GF-D8 (cell line): ENCODE results near the gene LDHA.

Experiments
- DNase-seq: peaks from one replicate; lab custom pipeline; 2025; lab: John Stamatoyannopoulos, UW

Gene LDHA

DNA sequence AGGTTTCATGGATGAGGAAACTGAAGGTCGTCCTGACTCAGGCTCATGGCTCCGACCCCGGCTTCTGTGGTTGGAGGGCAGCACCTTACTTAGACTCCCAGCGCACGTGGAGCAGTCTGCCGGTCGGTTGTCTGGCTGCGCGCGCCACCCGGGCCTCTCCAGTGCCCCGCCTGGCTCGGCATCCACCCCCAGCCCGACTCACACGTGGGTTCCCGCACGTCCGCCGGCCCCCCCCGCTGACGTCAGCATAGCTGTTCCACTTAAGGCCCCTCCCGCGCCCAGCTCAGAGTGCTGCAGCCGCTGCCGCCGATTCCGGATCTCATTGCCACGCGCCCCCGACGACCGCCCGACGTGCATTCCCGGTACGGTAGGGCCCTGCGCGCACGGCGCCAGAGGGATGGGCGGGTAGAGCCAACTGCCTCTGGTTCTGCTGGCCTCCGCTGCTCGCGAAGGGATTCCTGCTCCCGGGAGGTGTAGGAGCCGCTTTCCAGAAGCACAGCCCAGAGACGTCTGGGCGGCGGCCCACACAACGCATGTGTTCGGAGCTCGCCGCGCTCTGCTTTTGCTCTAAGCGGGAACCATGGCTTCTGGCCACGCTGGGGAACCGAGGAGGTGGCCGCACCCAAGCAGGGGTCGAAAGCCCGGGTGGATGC is at the start of gene LDHA:
Gene LDHA (plus strand): TSS at position 289 of the 653 bp plus-strand sequence. CDS start 2,280 bp downstream, outside the sequence.
- DNase-seq = peak; percentile 70

DNA sequence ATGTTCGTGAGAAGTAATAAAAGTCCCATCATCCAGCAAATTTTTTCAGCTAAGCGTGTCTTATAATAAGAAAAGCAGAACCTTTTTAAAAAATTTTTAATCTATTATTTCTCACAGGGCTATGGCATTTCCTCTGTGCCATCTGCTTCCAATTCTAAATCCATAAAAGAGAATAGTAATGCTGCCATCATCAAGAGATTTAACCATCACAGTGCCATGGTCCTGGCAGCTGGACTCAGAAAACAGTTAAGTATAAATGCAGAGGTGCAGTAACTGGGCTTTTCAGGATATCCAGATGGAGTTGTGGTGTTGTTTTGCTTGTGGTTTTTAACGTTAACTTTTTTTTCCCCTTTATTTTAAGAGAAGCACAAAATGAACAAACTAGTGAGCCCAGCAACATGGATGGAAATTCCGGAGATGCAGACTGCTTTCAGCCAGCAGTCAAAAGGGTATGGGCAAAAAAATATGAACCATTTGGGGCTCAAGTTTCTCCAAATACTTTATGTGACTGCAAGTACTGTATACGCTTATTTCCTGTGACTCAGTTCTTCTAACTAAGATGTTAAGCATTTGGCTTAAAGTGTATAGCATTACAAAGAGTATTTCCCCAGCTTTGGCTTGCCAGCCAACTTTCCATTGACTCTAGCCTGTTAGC is 46.8 kb upstream of the LDHA start:
- DNase-seq = no peak

DNA sequence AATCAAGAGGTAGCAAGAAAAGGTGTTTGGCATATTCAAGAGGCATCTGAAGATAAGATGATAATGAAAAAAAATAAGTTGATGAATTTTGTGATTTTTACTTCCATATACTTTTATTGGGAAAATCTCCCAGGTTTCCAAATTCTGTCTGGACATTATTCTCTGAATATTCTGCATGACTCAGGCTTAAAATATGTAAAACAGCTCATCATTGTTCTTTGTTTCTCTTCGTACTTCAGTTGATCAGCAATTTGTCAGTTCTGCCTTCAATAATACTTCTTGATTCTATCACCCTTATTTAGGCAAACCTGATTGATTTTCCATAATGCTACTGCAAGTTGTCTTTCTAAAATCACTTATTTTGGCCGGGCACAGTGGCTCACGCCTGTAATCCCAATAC is 41.8 kb upstream of the LDHA start:
- DNase-seq = no peak

DNA sequence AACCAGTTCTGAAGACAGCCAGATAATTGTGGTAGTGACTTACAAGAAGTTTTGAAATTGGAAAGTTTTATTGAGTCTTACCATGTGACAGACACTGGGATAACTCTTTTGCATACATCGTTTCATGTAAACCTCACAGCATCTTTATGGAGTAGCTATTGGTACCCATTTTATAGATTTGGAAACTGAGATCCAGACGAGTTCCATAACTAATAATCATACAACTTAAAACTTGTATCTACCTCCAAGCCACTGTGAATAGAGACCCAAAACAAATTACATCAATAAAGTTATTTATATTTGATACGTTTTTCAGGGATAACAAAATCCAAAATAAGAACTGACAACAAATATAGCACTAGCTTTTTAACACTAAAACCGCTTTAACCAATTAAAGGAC is 35.7 kb upstream of the LDHA start:
- DNase-seq = no peak

DNA sequence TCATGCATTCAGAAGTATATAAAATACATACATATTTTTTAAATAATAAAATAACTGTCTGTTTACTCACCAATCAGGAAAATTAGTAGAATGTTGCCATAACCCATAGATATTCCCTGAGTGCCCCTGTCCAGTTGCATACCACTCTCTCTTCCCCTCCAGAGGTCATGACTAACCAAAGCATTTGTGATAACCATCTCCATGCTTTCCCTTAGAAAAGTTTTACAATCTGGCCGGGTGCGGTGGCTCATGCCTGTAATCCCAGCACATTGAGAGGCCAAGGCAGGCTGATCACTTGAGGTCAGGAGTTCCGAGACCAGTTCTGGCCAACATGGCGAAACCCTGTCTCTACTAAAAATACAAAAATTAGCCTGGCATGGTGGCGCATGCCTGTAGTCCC is 33.2 kb upstream of the LDHA start:
- DNase-seq = no peak

DNA sequence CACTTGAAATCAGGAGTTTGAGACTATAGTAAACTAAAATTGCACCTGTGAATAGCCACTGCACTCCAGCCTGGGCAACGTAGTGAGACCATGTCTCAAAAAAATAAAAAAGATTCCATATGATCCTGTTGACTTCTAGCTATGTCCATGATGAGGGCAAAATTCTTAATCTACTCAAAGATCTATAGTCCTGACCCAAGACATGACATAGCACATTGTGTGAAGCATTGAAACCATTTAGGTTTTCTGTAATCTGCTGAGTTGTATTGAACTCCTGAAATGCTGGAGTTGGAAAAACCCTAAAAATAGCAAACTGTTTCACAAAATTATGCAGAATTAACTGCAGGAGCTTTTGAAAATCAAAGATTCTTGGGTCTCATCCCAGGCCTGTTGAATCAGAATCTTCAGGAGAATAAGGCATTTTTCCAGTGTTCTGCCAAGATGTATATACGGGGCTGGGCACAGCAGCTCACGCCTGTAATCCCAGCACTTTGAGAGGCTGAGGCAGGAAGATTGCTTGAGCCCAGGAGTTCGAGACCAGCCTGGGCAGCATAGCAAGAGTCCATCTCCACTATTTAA is 29.8 kb upstream of the LDHA start:
- DNase-seq = no peak

DNA sequence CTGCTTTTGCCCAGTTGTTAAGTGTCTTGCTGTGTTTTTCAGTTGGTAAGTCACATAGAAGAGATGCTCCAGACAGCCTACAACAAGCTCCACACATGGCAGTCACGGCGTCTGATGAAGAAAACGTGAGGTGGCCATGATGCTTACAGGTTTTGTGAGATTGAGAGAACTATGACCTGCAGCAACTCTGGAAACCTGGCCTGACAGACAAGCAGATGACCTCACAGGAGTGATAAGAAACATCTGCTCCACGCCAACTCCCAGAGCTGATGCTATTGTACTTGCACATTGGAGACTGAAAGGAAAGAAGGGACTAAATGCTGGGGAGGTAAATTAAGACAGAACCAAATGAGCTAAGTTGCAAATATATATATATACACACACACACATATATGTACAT is 28.6 kb upstream of the LDHA start:
- DNase-seq = no peak

DNA sequence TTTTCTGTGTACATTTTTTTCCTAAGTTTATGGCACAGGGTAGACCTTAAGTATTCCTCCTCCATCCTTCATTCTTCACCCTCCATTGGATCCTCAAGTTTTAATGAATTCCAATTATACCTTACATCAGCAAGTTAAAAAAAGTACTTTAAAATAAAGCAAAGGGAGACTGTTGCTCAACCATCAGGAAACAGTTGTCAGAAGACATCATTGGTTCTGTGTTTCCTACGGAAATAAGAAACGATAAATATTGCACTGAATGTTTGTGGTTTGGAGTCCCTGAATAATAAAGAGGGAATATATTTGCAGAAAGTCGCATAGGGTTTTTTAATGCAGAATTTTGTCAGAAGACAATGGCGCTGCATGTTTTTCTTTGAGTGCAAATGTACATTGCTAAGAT is 28.1 kb upstream of the LDHA start:
- DNase-seq = no peak

DNA sequence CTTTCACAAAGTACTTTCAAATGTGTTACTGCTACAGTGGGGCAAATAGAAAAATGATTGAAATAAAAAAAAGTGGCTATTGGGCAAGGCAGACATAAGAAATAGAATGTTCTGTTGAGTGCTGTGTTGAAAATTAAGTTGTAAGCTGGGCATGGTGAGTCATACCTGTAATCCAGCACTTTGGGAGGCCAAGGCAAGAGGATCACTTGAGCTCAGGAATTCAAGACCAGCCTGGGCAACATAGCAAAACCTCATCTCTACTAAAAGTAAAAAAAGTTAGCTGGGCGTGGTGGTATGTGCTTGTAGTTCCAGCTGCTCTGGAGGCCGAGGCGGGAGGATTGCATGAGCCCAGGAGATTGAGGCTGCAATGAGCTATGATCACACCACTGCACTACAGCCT is 26.9 kb upstream of the LDHA start:
- DNase-seq = no peak

DNA sequence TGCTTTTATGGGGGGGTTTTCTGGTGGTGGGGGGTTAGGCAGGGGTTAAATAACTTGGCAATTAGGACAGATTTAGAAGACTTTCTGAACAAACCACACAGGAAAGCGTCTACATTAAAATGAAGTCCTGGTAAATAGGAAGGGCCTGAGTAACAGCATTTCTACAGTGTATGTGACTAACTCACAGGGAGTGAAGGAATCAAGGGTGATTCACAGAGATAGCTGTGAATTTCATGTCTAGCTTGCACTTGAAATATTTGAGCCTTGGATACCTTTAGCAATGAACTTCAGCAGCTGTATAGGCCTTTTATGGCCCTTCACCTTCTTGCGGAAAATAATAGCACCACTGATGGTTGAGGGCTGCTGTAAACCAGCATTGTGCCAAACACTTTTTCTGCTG is 26.1 kb upstream of the LDHA start:
- no peak for DNase-seq

DNA sequence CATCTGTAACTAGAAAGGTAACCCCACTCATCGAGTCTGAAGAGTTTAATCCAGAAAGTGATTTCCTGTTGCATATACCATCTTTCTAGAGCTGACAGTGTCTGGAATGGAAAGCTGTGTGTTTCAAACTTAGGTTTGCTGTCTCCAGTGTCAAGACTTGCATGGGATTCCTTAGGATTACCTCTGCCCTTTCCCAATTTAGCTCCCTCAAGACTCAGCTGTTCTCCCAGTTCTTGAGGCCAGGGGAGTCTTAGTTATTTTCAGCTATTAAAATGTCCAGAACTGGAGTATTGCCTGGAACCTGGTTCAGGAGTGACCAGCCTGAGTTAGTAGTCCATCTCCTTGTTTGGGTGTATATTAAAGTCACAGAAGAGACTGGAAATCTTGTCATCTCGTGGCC is 25.0 kb upstream of the LDHA start:
- DNase-seq = no peak

DNA sequence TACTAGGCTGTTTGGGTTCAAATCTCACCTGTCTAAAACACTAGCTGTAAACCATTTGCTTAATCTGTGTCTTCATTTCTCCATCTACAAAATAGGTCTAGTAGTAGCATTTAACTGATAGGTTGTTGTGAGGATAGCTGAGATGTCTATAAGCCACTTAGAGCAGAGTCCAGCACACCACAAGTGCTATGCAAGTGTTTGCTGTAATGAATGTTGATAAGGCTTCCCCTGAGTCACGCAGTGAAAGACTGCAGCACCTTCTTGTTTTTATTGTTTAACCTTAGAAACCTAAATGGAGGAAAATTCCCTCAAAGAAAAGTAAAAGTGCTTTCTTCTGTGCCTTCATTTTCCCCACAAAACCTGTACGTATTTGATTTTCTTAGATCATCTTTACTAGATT is 23.1 kb upstream of the LDHA start:
- DNase-seq = no peak

DNA sequence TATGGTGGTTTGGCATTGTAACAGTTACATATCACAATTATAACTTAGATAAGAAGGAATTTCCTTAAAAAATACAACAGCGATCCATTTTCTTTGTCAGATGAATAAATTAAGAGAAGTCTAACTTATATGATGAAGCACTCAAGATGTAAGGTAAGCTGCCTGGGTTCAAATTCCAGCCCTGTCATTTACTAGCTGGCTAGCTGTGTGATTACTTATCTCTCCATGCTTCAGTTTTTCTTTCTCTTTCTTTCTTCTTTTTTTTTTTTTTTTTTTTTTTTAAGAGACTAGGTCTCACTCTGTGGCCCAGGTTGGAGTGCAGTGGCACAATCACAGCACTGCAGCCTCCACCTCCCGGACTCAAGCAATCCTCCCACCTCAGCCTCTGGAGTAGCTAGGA is 22.2 kb upstream of the LDHA start:
- no peak for DNase-seq

DNA sequence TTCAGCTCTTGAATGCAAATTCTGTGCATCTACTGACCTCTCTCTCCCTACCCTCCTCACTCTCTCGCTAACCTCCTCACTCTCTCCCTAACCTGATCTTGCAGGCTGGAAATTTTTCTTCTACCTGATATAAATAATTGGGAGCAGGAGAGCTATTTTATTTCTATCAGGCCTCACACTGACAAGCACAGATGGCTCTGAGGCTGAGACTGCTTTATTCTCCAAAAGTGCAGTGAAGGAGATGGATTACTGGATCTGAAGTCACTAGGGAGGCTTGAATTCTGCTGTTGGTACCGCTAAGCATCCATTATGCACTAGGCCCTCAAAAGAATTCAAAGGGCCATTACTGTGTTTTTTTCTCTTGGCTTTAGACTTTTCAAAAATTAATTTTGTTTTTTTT is 19.4 kb upstream of the LDHA start:
- DNase-seq = no peak

DNA sequence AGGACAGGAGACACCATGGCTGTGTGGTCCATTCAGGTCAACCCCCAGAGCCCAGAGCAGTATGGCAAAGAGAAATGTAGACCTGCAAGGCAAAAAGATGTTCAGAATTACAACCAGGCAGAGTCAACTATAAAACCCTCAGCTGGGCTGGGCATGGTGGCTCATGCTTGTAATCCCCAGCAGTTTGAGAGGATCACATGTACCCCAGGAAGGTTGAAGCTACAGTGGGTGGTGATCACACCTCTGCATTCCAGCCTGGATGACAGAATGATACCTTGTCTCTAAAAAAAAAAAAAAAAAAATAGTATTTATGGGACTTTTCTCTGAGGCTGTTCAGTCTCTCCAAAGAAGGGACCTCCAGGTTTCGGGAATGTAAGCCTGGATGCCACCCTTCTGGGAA is 18.4 kb upstream of the LDHA start:
- no peak for DNase-seq

DNA sequence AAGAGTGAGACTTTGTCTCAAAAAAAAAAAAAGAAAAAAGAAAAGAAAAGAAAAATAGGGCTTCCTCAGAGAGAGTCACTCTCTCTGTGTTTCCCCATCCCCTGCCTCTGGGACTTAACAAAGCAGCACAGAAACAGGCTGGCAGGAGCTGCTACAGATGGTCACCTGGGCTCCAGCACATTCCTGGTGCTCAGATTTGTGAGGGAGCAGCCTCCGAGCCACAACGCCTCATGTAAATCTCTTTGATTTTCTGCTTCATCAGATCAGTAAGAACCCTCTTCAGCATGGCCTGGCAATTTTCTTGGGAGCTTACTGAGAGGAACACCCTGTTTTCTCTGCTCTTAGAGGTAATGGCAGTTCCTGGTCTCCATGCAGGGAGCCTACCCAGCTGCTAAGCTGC is 15.2 kb upstream of the LDHA start:
- no peak for DNase-seq

DNA sequence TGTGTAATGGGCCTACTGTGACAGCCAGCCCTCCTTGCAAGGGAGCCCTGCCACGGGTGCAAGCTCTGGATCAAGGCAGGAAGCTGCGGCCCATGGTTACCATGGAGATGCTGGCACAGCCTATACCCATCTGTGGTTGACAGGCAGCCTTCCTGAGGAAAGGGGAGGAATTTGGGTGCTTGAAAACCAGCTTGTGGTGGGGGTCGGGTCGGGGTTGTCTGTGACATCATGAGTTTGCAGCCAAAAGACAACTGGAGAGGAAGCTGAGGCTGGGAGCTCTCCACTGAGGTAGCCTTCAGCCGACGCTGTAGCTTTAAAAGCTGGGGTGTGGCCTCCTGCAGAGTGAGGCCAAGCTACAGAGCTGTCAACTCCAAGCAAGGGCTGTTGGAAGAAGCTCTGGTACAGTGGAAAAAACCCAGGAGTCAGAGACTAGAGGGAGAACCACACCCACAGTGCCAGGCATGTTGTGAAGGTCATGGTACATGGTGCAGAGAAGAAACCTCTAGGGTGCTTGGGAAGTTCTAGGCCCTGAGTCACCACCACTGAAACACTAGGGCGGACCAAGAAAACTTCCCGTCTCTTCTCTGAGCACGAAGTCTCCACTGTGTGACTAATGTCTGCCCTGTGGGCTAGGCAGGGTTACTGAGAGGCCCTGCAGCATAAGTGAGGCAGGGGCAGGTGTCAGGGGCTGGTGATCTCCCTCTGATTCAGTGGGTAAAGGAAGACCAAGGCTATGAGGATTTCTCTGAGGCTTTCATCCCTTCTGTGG is 10.8 kb upstream of the LDHA start:
- DNase-seq = peak; percentile 71

DNA sequence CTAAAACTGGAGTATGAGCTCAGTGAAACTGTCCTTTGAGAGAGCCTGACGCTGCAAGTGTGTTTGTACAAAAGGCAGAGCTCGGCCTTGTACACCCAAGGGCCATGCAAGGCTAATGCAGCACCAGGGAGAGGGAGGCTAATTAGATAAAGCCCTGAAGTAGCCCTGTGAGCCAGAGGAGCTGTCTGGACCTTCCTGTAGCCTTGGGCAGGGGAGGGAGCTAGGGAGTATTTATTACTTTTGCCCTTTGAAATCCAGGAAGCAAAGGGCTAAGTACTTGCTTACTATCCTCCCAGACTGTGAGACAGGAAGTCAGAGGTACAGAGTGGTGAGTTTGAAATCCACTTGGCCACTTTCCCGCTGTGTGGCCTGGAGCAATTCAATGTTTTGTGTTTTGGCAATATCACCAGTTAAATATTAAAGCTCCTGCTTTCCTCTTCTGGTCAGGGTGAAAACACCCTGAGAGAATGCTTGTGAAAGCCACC is 10.2 kb upstream of the LDHA start:
- peak; percentile 19 for DNase-seq

DNA sequence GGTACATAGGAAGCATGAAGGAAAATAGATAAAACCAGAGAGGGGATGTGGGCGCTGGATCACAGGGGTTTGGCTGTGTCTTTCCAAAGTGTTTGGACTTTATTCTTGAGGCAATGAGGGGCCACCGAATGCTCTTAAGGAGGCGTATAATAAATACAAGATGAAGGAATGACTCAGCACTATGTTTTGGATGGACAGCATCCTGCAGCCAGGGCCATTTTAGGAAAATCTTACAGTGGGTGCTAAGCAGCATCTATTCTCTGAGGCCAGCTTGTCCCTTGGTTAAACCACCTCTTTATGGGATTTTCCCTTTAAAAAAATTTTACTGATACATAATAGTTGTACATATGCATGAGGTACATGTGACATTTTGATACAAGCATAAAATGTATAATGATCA is 4.3 kb upstream of the LDHA start:
- no peak for DNase-seq

DNA sequence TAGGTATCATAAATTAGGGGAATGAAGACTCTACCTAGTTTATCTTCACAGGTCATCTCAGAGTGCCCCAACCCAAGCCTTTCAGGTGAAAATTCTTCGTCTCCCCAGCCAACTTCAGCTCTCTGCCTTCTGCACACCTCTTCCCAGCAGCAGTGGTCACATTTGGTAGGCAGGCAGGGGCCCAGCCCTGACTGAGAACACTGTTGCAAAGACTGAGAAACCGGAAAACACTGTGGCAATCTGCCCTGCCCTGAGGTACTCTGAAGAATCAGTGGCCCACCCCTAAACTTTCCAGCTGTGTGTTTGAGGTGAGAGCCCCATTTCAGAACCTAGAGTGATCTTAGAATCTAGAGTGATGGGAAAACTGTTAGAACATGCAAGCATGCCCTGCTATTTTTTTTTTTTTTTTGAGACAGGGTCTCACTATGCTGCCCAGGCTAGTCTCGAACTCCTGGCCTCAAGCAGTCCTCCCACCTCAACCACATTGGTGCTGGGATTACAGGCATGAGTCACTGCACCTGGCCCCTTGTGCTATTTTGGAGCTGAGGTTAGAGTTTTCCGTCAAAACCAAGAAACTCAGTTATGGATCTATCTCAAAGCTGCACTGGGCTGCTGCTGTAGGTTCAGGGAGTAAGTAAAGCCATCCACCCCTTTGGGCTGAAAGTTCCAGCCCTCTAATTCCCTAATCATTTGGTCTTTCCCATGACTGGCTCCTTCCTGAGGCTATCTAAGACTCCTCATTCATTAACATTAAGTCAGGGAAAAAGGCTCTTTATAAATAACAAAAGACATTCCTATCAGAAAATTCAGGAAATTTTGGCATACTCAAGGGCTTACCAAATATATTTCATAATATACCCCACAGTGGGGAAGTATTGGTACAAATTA is 1.7 kb upstream of the LDHA start:
- peak; percentile 12 for DNase-seq

DNA sequence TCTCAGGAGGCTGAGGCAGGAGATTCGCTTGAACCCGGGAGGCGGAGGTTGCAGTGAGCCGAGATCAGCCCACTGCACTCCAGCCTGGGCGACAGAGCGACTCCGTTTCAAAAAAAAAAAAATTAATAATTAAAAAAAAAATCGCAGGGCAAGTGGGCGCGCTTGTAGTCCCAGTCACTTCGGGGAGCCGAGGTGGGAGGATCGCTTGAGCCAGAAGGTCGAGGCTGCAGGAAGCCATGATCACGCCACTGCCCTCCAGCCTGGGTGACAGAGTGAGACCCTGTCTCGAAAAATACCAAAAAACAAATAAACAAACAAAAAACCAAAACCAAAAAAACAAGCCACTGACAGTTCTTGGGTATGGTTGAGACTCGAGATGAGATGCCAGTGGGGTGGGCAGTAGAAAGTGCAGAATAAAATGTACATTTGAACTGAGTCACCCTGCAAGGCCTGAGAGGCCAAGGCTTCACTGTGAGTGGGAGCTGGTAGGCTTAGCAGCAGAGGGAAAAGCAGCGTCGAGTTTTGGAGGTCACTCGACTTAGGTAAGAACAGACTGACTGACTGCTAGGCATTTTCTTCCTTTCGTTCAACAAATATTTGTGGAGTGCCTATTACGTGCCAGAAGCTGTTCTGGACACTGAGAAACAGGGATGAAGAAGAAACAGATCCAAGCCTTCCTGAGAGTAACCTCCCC is 635 bp upstream of the LDHA start:
- no peak for DNase-seq
